NCI-H1694 (cell line): ENCODE measurements around the gene SLC25A52.
A peak's percentile ranks its signal among the peaks of the same experiment; 100 is the strongest.
"Not testable (repeated sequence)": the region's sequence is repeated elsewhere in the genome, so short reads cannot be mapped to it uniquely, and the experiment has no call there.

Source experiments
- DNase-seq: peaks from one replicate; lab custom pipeline; 2025; lab: John Stamatoyannopoulos, UW

SLC25A52 gene

GRCh38 chr18:31740180-31740579 is 20.5 kb downstream of the SLC25A52 start:
- no peak for DNase-seq

DNA sequence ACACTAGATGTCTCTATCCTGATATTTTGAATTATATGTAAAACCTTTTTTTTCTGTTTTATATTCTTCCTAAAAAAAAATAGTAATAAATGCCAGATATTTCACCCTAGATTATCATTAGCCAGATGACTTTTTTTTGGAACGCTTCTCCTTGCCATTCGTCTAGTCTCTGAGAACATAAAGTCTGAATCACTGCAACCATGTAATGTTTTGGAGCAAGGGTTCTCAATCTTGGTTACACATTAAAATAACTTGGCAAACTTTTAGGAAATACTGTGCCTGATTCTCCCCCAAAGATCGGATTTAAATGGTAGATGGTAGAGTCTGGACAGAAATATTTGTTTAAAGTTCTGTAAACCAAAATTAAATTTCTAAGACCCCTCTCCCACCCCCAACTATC is 21.0 kb downstream of the SLC25A52 start:
- no peak for DNase-seq

- no peak for DNase-seq
These were observed 21.9 kb downstream of the SLC25A52 start for GRCh38 chr18:31738460-31739407.

GRCh38 chr18:31736630-31737029 is 24.1 kb downstream of the SLC25A52 start:
- no peak for DNase-seq

- no peak for DNase-seq
These were observed 29.1 kb downstream of the SLC25A52 start for GRCh38 chr18:31731628-31732027.

DNA sequence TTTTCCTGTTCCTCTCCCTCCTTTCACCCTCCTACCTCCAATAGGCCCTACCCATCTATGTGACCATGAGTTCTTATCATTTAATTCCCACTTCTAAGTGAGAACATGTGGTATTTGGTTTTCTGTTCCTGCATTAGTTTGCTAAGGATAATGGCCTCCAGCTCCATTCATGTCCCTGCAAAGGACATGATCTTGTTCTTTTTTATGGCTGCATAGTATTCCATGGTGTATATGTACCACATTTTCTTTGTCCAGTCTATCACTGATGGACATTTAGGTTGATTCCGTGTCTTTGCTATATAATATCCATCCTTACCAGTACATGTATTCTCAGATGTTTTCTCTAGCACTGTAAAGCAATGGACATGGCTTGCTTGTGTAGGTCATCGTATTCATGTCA is 31.5 kb downstream of the SLC25A52 start:
- DNase-seq, result not testable (repeated sequence)

DNA sequence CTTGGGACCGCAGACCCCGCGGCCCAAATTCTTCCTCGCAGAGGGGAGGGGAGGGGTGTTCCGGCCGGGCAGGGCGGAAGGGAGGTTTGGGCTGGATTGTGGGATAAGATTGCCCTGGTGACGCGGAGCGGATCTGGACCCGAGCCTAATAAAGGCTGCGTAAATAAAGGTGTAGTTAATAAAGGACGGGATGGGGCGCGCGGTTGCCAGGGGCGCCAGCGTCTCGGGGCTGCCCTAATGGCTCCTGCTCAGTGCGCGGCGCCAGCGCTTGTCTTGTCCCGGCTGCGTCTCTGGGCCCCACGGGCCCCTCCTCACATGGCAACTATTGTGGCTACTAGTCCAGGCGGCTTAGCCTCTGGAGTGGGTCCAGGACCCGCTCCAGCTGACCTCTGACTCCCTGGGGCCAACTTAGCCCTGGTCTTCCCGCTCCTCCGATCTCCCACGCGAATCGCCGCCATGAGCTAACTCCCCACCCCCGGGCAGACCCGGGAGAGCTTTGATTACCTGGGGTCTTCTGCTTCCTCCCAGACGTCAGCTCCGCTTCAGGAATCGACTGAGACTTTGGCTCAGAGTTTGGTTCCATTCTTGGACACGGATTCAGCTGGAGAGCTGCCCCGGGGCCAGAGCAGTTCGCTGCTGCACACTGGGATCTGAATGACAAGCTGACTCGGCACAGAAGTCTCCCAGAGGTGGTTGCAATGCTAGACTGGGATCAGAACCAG is 36.5 kb downstream of the SLC25A52 start:
- DNase-seq, result no peak

GRCh38 chr18:31723639-31723989 is 37.1 kb downstream of the SLC25A52 start:
- no peak for DNase-seq

GRCh38 chr18:31722369-31722957 is 38.2 kb downstream of the SLC25A52 start:
- DNase-seq, result peak; percentile 77

DNA sequence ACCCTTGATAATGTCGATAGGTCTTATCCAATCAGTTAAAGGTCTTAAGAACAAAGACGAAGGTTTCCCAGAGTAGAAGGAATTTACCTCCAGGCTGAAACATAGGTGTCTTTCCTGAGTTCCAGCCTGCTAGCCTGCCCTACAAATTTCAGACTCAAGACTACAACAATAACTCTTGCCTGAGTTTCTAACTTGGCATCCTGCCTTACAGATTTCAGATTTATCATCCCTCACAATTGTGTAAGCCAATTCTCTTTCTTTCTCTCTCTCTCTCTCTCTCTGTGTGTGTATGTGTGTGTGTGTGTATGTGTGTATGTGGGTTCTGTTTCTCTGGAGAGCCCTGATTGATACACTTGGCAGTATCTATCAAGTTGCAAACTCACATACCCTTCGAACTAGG is 39.1 kb downstream of the SLC25A52 start:
- no peak for DNase-seq

DNA sequence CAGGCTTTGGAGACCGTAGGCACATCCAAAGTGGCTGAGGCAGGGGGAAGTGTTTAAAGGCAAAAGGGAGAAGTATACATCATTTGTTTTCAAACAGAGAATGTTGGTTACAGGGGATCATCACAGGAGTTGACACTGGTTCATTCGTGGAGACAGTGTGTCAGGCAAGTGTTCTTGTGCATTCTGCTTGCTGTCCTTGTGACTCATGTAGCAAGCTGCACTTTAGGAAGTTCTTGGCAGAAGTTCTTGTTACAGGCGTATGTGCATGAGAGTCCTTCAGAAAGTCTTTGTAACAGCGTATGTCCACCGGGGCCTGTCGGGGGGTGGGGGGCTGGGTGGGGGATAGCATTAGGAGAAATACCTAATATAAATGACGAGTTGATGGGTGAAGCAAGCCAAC is 39.8 kb downstream of the SLC25A52 start:
- DNase-seq, result no peak

GRCh38 chr18:31719363-31720006 is 41.2 kb downstream of the SLC25A52 start:
- no peak for DNase-seq

GRCh38 chr18:31718386-31718785 is 42.3 kb downstream of the SLC25A52 start:
- no peak for DNase-seq

GRCh38 chr18:31716362-31716761 is 44.3 kb downstream of the SLC25A52 start:
- DNase-seq, result no peak

- DNase-seq, result no peak
These were observed 49.1 kb downstream of the SLC25A52 start for GRCh38 chr18:31711365-31712172.

GRCh38 chr18:31710826-31711225 is 49.9 kb downstream of the SLC25A52 start:
- no peak for DNase-seq
